ENCODE results near the gene AKNAD1. TPM values are rescaled to one million over a fixed set of nuclear protein-coding genes. Genes with fewer than 3 reads are reported as not detected.

The AKNAD1 gene
- total and polyA plus RNA-seq, 8 donors: 0.28 to 2.0 (median 0.37) TPM; not detected in 5

- H3K9me3 ChIP-seq: no peaks in the 10 kb centered on the region
- no peaks in the 10 kb centered on the region for H3K36me3 ChIP-seq
- H3K4me3 ChIP-seq: no peak overlapping the region
- WGBS, 5 donors: 62 to 74% (median 70%) methylated on average over 4 of the region's 4 CpGs
- H3K4me1 ChIP-seq: no peaks in the 10 kb centered on the region
- TF ChIP-seq POLR2AphosphoS5 (IDR thresholded peaks at IDR 0.05) (no peak), POLR2A (IDR thresholded peaks at IDR 0.05) (no peak), EP300 (IDR thresholded peaks at IDR 0.05) (no peak), CTCF (IDR thresholded peaks at IDR 0.05) (no peak)
- H3K27me3 ChIP-seq: no peaks in the 10 kb centered on the region
- H3K27ac ChIP-seq: no peak overlapping the region
- intact Hi-C loops (cut with DNase I; ENCODE audit: low total_unique reads): no loop called here
- DNase-seq: no peak
Observed at GRCh38 chr1:108865316-108865910, 8.5 kb upstream of the AKNAD1 start.

GRCh38 chr1:108863984-108864383 is 7.1 kb upstream of the AKNAD1 start:
- Histone ChIP-seq H3K36me3 (no peaks in the 10 kb centered on the region), H3K27ac (no peak overlapping the region), H3K9me3 (no peaks in the 10 kb centered on the region), H3K4me1 (no peaks in the 10 kb centered on the region), H3K4me3 (no peak overlapping the region), H3K27me3 (no peaks in the 10 kb centered on the region)
- intact Hi-C loops (cut with DNase I; ENCODE audit: low total_unique reads): no loop called here
- TF ChIP-seq POLR2A (IDR thresholded peaks at IDR 0.05) (no peak), POLR2AphosphoS5 (IDR thresholded peaks at IDR 0.05) (no peak), CTCF (IDR thresholded peaks at IDR 0.05) (no peak)
- no peak for DNase-seq
- WGBS, 5 donors: 88 to 96% (median 90%) methylated on average over 4 of the region's 4 CpGs

GRCh38 chr1:108862698-108863477 is 6.0 kb upstream of the AKNAD1 start:
- TF ChIP-seq POLR2AphosphoS5 (IDR thresholded peaks at IDR 0.05) (no peak), POLR2A (IDR thresholded peaks at IDR 0.05) (no peak), CTCF (IDR thresholded peaks at IDR 0.05) (no peak), EP300 (IDR thresholded peaks at IDR 0.05) (no peak)
- no peak overlapping the region for H3K27ac ChIP-seq
- intact Hi-C loops (cut with DNase I; ENCODE audit: low total_unique reads): no loop called here
- H3K4me3 ChIP-seq: no peak overlapping the region
- H3K27me3 ChIP-seq: no peaks in the 10 kb centered on the region
- DNase-seq: no peak
- no peaks in the 10 kb centered on the region for H3K4me1 ChIP-seq
- no peaks in the 10 kb centered on the region for H3K9me3 ChIP-seq
- no peaks in the 10 kb centered on the region for H3K36me3 ChIP-seq
- WGBS, 5 donors: 89 to 92% (median 92%) methylated on average over 1 of the region's 1 CpG

GRCh38 chr1:108862017-108862610 is 5.2 kb upstream of the AKNAD1 start:
- TF ChIP-seq EP300 (IDR thresholded peaks at IDR 0.05): no peak
- H3K27me3 ChIP-seq: no peaks in the 10 kb centered on the region
- H3K4me1 ChIP-seq: no peaks in the 10 kb centered on the region
- no peaks in the 10 kb centered on the region for H3K9me3 ChIP-seq
- intact Hi-C loops (cut with DNase I; ENCODE audit: low total_unique reads): no loop called here
- H3K36me3 ChIP-seq: no peaks in the 10 kb centered on the region
- H3K4me3 ChIP-seq: no peak overlapping the region
- no peak overlapping the region for H3K27ac ChIP-seq
- no peak for DNase-seq
- whole genome bisulfite sequencing, 5 donors: 63 to 76% (median 69%) methylated on average over 7 of the region's 7 CpGs

Measured in stomach (tissue), 9 donors.